Forelimb muscle (tissue), 1 donor: ENCODE data around the gene GNRHR. TPM values are rescaled to one million over a fixed set of nuclear protein-coding genes. Genes with fewer than 3 reads are reported as not detected.
A peak's percentile ranks its signal among the peaks of the same experiment; 100 is the strongest.

Experiments used
- DNase-seq: peaks from one replicate; pipeline ENCODE4 v3.0.0-alpha.2; 2013; ENCODE audit warnings: low read depth
- polyA plus RNA-seq: library from polyadenylated mRNA; unstranded; fragments of 120-200 nt; gene quantifications from one replicate; pipeline ENCODE4 v1.2.1, GENCODE V29; 2013; ENCODE audit not compliant: insufficient read length

Gene GNRHR
- polyA plus RNA-seq, 1 donor, result 0.52 TPM

GRCh38 chr4:67700116-67700737 lies 54.0 kb downstream of the GNRHR start:
- DNase-seq, result peak; percentile 2

DNA sequence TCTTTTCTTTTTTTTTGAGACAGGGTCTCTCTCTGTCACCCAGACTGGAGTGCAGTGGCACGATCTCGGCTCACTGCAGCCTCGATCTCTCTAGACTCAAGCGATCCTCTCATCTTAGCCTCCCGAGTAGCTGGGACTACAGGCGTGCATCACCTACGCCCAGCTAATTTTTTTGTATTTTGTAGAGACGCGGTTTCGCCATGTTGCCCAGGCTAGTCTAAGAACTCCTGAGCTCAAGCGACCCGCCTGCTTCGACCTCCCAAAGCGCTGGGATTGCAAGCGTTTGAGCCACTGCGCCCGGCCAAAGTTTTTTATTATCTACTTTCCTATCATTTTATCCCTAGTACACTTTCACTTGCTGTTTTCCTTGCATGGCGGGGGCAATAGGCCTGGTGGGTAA lies 54.6 kb downstream of the GNRHR start:
- no peak for DNase-seq

GRCh38 chr4:67697860-67698687 lies 56.1 kb downstream of the GNRHR start:
- DNase-seq, result no peak

DNA sequence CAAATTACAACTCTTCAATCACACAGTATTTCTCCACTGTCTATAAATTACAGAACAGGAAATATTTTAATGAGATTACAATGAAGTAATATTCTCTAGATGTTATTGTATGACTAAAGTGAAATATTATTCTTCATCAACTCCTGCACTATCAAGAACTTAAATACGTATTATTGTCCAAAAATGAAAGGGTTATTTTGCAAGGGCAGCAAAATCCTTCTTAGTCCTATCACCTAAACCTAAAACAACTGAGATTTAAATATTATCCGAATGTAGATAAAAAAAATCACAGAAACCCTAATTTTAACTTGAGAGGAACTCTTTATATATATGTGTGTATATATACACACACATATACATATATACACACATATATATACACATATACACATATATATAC lies 58.1 kb downstream of the GNRHR start:
- no peak for DNase-seq

DNA sequence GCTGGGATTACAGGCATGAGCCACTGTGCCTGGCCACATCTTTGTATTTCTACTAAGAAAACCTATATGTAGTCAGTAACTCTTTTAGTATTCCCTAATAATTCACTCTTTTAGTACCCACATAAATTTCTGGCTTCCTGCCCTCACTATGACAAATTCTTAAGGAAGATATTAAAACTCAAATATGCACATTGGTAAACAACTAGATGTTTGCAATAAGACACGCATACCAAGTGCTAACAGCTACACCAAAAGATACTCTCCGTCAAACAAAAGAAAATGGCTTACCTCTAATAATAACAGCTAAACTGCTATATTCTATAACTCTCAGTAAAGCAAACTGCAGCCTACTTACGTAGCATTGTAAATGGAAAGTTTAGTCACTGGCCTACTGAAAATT lies 59.5 kb downstream of the GNRHR start:
- DNase-seq, result no peak

- DNase-seq, result no peak
Measured at GRCh38 chr4:67691328-67691727, 62.9 kb downstream of the GNRHR start.

Other genes starting within 250 kb of the GNRHR start
- gene CENPC, start 208.9 kb downstream of the GNRHR start, polyA plus RNA-seq, result 14.6 TPM
- gene STAP1, start 195.7 kb downstream of the GNRHR start, polyA plus RNA-seq, result 0.09 TPM
- 48.7 TPM for gene UBA6, start 53.2 kb downstream of the GNRHR start, polyA plus RNA-seq
- 0.19 TPM for gene TMPRSS11D, start 129.6 kb upstream of the GNRHR start, polyA plus RNA-seq
- gene TMPRSS11A, start 209.1 kb upstream of the GNRHR start, polyA plus RNA-seq, result 0.05 TPM